ENCODE results near the gene AGAP3. TPM values are rescaled to one million over a fixed set of nuclear protein-coding genes. Genes with fewer than 3 reads are reported as not detected.

Gene AGAP3
- total RNA-seq, 1 donor from 2014 or later = 135 TPM

GRCh38 chr7:151124481-151124880 is 38.2 kb downstream of the AGAP3 start:
- Mint-ChIP-seq H3K27me3 (ENCODE audit: unreplicated experiment) (no peaks in the 10 kb centered on the region), H3K27ac (ENCODE audit: unreplicated experiment) (no peak overlapping the region), H3K4me1 (ENCODE audit: unreplicated experiment) (peaks cover 6% of the 10 kb centered on the region), H3K36me3 (ENCODE audit: unreplicated experiment) (peaks cover 50% of the 10 kb centered on the region), H3K9me3 (ENCODE audit: unreplicated experiment) (no peaks in the 10 kb centered on the region), H3K4me3 (ENCODE audit: unreplicated experiment) (no peak overlapping the region)
- no peak for DNase-seq (ENCODE audit: extremely low spot score, unreplicated experiment)
- no peak for TF ChIP-seq CTCF (IDR thresholded peaks at IDR 0.05)

GRCh38 chr7:151124899-151125399 is 38.7 kb downstream of the AGAP3 start:
- Mint-ChIP-seq H3K4me1 (ENCODE audit: unreplicated experiment) (peaks cover 6% of the 10 kb centered on the region), H3K9me3 (ENCODE audit: unreplicated experiment) (no peaks in the 10 kb centered on the region), H3K27me3 (ENCODE audit: unreplicated experiment) (no peaks in the 10 kb centered on the region), H3K36me3 (ENCODE audit: unreplicated experiment) (peaks cover 45% of the 10 kb centered on the region), H3K4me3 (ENCODE audit: unreplicated experiment) (no peak overlapping the region), H3K27ac (ENCODE audit: unreplicated experiment) (no peak overlapping the region)
- no peak for TF ChIP-seq CTCF (IDR thresholded peaks at IDR 0.05)
- no peak for DNase-seq (ENCODE audit: extremely low spot score, unreplicated experiment)

GRCh38 chr7:151125470-151125845 is 39.2 kb downstream of the AGAP3 start:
- no peak overlapping the region for H3K27ac Mint-ChIP-seq (ENCODE audit: unreplicated experiment)
- peaks cover 45% of the 10 kb centered on the region for H3K36me3 Mint-ChIP-seq (ENCODE audit: unreplicated experiment)

GRCh38 chr7:151125846-151126481 is 39.7 kb downstream of the AGAP3 start:
- no peak for TF ChIP-seq CTCF (IDR thresholded peaks at IDR 0.05)
- H3K36me3 Mint-ChIP-seq (ENCODE audit: unreplicated experiment) = peaks cover 43% of the 10 kb centered on the region
- H3K27me3 Mint-ChIP-seq (ENCODE audit: unreplicated experiment) = no peaks in the 10 kb centered on the region
- no peaks in the 10 kb centered on the region for H3K9me3 Mint-ChIP-seq (ENCODE audit: unreplicated experiment)
- no peak for DNase-seq (ENCODE audit: extremely low spot score, unreplicated experiment)
- H3K4me3 Mint-ChIP-seq (ENCODE audit: unreplicated experiment) = peak overlapping the region; percentile 62
- H3K4me1 Mint-ChIP-seq (ENCODE audit: unreplicated experiment) = peaks cover 6% of the 10 kb centered on the region
- peak overlapping the region; percentile 54 for H3K27ac Mint-ChIP-seq (ENCODE audit: unreplicated experiment)

More at GRCh38 chr7:151125470-151125845, 39.2 kb downstream of the AGAP3 start:
- H3K9me3 Mint-ChIP-seq (ENCODE audit: unreplicated experiment) = no peaks in the 10 kb centered on the region
- DNase-seq (ENCODE audit: extremely low spot score, unreplicated experiment) = no peak
- no peak for TF ChIP-seq CTCF (IDR thresholded peaks at IDR 0.05)
- peak overlapping the region; percentile 62 for H3K4me3 Mint-ChIP-seq (ENCODE audit: unreplicated experiment)
- no peaks in the 10 kb centered on the region for H3K27me3 Mint-ChIP-seq (ENCODE audit: unreplicated experiment)
- peaks cover 6% of the 10 kb centered on the region for H3K4me1 Mint-ChIP-seq (ENCODE audit: unreplicated experiment)

GRCh38 chr7:151126491-151127137 is 40.3 kb downstream of the AGAP3 start:
- no peak for TF ChIP-seq CTCF (IDR thresholded peaks at IDR 0.05)
- H3K27me3 Mint-ChIP-seq (ENCODE audit: unreplicated experiment) = no peaks in the 10 kb centered on the region
- H3K4me3 Mint-ChIP-seq (ENCODE audit: unreplicated experiment) = no peak overlapping the region
- H3K9me3 Mint-ChIP-seq (ENCODE audit: unreplicated experiment) = no peaks in the 10 kb centered on the region
- H3K4me1 Mint-ChIP-seq (ENCODE audit: unreplicated experiment) = peaks cover 6% of the 10 kb centered on the region
- H3K36me3 Mint-ChIP-seq (ENCODE audit: unreplicated experiment) = peaks cover 40% of the 10 kb centered on the region
- H3K27ac Mint-ChIP-seq (ENCODE audit: unreplicated experiment) = no peak overlapping the region
- no peak for DNase-seq (ENCODE audit: extremely low spot score, unreplicated experiment)
